Measurements from ENCODE around the gene SIX2.

Gene SIX2

DNA sequence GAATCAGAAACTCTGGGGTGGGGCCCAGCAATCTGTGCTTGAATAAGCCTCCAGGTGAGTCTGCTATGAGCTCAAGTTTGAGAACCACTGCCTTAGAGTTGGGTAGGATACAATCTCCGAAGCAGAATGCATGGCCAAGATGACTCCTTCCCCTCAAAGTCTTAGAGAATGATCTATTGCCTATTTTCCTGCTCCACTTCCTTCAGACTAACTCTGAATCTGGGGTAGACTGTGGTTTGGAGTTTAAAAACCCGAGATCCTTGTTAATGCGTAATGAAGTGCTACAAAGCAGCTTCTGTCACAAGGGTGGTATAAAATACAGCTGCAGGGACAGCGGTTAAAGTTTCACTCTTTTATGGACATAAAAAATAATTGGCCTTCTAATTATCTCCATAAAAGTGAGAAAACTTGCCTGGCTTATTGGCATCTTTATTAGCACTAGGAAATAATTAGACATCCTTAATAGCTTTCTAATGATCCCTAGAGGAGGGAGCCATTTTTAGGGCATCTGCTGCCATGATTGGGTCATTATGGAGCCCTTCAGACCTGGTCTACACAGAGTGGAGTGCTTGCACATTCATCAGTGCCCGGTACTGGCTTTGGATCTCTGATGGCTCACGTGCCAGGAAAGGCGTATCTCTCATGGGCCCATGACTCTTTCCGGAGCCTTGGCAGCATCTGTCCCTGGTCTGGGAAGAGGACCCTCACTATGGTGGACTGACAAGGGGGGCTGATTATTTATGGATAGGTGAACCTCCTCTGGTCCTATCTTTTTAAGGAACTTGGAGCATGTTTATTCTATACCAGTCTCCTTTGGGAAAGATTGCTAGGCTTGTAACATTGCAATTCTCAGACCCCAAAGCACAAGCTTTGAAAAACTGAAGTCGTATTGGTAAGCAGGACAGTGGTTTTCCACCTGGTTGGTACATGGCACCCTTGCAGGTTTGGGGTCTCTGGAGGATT, 28.2 kb downstream of the SIX2 start:
- TF ChIP-seq, protein P1, sequence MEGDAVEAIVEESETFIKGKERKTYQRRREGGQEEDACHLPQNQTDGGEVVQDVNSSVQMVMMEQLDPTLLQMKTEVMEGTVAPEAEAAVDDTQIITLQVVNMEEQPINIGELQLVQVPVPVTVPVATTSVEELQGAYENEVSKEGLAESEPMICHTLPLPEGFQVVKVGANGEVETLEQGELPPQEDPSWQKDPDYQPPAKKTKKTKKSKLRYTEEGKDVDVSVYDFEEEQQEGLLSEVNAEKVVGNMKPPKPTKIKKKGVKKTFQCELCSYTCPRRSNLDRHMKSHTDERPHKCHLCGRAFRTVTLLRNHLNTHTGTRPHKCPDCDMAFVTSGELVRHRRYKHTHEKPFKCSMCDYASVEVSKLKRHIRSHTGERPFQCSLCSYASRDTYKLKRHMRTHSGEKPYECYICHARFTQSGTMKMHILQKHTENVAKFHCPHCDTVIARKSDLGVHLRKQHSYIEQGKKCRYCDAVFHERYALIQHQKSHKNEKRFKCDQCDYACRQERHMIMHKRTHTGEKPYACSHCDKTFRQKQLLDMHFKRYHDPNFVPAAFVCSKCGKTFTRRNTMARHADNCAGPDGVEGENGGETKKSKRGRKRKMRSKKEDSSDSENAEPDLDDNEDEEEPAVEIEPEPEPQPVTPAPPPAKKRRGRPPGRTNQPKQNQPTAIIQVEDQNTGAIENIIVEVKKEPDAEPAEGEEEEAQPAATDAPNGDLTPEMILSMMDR (IDR thresholded peaks at IDR 0.05; ENCODE audit: low read depth, low read length), result no peak
- no peak for DNase-seq (ENCODE audit: low read depth in 2 of 2)
- no peak overlapping the region for H3K4me3 ChIP-seq (replicated peaks in 1 of 2; ENCODE audit: low read depth in 2 of 2, low read length in 2 of 2)

- DNase-seq (ENCODE audit: low read depth in 2 of 2), result no peak
- TF ChIP-seq, protein P1 (IDR thresholded peaks at IDR 0.05; ENCODE audit: low read depth, low read length), result no peak
- H3K4me3 ChIP-seq (replicated peaks in 1 of 2; ENCODE audit: low read depth in 2 of 2, low read length in 2 of 2), result no peak overlapping the region
These were observed 29.7 kb downstream of the SIX2 start for GRCh38 chr2:44979581-44979980.

GRCh38 chr2:44975571-44976450, 33.4 kb downstream of the SIX2 start:
- TF ChIP-seq, protein P1 (IDR thresholded peaks at IDR 0.05; ENCODE audit: low read depth, low read length), result no peak
- DNase-seq (ENCODE audit: low read depth in 2 of 2), result peak in 1 of 2 donors; percentile 31
- H3K4me3 ChIP-seq (replicated peaks in 1 of 2; ENCODE audit: low read depth in 2 of 2, low read length in 2 of 2), result no peak overlapping the region

DNA sequence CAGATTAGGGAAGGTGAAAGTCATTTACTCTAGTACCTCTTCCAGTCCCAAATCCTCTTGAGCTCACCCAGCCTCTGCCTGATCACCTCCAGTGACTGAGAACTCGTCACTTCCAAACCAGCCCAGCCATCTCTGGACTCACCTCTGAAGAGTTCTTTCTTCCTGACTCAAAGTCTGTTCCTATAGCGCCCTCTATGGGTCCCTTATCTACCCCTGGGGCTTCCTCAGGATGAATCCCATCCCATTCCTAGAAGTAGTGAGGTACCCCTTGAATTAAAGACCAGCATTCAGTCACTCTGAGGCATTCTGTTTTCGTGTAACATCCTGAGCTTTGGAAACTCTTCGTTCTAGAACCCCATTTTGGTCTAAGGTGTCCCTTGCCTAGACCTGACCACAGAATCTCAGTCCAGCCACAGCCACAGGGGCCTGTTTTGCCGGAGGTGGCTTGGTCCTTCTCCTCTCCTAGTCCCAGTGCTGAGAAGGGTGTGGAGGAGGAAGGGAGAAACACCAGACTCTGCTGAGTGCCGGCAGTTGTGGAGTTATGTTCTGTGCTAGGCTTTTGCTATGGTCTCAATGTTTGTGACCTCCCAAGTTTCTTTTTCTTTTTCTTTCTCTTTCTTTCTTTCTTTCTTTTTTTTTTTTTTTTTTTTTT, 35.1 kb downstream of the SIX2 start:
- H3K4me3 ChIP-seq (replicated peaks in 1 of 2; ENCODE audit: low read depth in 2 of 2, low read length in 2 of 2), result no peak overlapping the region
- peak; percentile 58 to 89 for DNase-seq (ENCODE audit: low read depth in 2 of 2)
- TF ChIP-seq, protein P1 (IDR thresholded peaks at IDR 0.05; ENCODE audit: low read depth, low read length), result peak; percentile 84

DNA sequence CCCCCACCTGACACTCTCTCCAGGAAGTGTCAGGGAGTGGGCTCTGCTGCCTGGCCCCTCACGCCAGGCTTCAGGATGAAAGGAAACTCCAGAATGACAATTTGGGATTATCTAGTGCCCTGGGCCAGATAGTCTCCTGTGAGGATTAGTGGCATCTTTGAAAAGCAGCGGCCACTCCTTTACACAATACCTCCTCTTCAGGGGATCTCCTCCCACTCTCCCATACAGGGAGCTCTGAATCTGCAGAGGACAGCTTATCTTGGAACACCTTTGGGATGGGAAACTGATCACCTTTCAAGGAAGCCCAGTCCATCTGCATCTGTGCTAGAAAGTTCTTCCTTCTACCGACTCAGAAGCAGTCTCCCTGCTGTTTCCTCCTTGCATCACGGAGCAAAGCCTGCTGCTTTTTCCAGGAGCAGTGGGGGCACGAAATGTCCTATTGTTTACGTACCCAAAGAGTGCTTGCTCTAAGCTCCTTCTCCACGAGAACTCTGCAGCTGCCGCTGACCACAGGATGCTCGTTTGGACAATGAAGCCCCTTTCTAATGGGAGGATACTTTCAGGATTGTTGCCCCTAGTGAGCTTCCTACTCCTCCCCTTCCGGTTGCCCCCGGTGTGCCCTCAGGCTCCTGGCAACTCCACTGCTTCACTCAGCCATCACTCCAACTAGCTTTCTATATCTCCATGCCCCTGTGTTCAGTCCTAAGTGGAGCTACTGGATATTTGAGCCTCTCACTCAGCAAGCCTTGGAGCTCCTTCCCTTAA, 36.3 kb downstream of the SIX2 start:
- no peak for DNase-seq (ENCODE audit: low read depth in 2 of 2)
- peak overlapping the region in 1 of 2 donors; percentile 7 for H3K4me3 ChIP-seq (replicated peaks in 1 of 2; ENCODE audit: low read depth in 2 of 2, low read length in 2 of 2)
- TF ChIP-seq, protein P1 (IDR thresholded peaks at IDR 0.05; ENCODE audit: low read depth, low read length), result no peak

Measured in cardiac fibroblast (primary cell).